ENCODE results near the gene DNAJA2.

- TF ChIP-seq POLR2A (IDR thresholded peaks at IDR 0.05; ENCODE audit: low read depth, low read length), result no peak
- no peak for TF ChIP-seq POLR2AphosphoS5 (IDR thresholded peaks at IDR 0.05; ENCODE audit: low read depth, low read length)
- no peak for TF ChIP-seq TAF1 (IDR thresholded peaks at IDR 0.05; ENCODE audit: borderline replicate concordance, low read depth, low read length)
These were observed 44.9 kb upstream of the DNAJA2 start for GRCh38 chr16:47018223-47018891.

All from GM12892 (cell line).